ENCODE measurements around the gene AHI1. TPM values are rescaled to one million over a fixed set of nuclear protein-coding genes. Genes with fewer than 3 reads are reported as not detected.

The AHI1 gene
- total RNA-seq, 1 experiment from 2014 or later, result 22.8 TPM

GRCh38 chr6:135281227-135281626, 216.3 kb downstream of the AHI1 start:
- Histone ChIP-seq H3K36me3 (ENCODE audit: insufficient read depth, low read length, poor library complexity, severe bottlenecking) (no peaks in the 10 kb centered on the region), H3K27ac (ENCODE audit: low read depth, low read length, poor library complexity, severe bottlenecking) (peak overlapping the region; percentile 37), H3K4me3 (ENCODE audit: low read depth, low read length, poor library complexity, severe bottlenecking) (no peak overlapping the region), H3K9me3 (ENCODE audit: low read depth, low read length, poor library complexity, severe bottlenecking) (no peaks in the 10 kb centered on the region), H3K4me1 (ENCODE audit: insufficient read depth, low read length, poor library complexity, severe bottlenecking) (peaks cover 25% of the 10 kb centered on the region), H3K27me3 (replicated peaks; ENCODE audit: insufficient read depth, low read depth, low read length, poor library complexity) (no peaks in the 10 kb centered on the region)
- intact Hi-C loops (cut with micrococcal nuclease; ENCODE audit: unreplicated experiment), result no loop called here
- no peak for TF ChIP-seq EZH2 (IDR thresholded peaks at IDR 0.05; ENCODE audit: borderline replicate concordance, low read depth, low read length, poor library complexity, severe bottlenecking)
- TF ChIP-seq, protein P1, sequence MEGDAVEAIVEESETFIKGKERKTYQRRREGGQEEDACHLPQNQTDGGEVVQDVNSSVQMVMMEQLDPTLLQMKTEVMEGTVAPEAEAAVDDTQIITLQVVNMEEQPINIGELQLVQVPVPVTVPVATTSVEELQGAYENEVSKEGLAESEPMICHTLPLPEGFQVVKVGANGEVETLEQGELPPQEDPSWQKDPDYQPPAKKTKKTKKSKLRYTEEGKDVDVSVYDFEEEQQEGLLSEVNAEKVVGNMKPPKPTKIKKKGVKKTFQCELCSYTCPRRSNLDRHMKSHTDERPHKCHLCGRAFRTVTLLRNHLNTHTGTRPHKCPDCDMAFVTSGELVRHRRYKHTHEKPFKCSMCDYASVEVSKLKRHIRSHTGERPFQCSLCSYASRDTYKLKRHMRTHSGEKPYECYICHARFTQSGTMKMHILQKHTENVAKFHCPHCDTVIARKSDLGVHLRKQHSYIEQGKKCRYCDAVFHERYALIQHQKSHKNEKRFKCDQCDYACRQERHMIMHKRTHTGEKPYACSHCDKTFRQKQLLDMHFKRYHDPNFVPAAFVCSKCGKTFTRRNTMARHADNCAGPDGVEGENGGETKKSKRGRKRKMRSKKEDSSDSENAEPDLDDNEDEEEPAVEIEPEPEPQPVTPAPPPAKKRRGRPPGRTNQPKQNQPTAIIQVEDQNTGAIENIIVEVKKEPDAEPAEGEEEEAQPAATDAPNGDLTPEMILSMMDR (conservative IDR thresholded peaks at IDR 0.05; ENCODE audit: low read depth, low read length), result no peak
- ChIA-PET POLR2A (ENCODE audit: low non-redundant PET) (no interaction called here), CTCF (no interaction called here)
- no peak for DNase-seq (ENCODE audit: low spot score)
- no TSS peak for BruUV-seq (replicated peaks)

GRCh38 chr6:135280375-135281136, 217.0 kb downstream of the AHI1 start:
- TF ChIP-seq, protein P1 (conservative IDR thresholded peaks at IDR 0.05; ENCODE audit: low read depth, low read length), result no peak
- Histone ChIP-seq H3K27ac (ENCODE audit: low read depth, low read length, poor library complexity, severe bottlenecking) (peak overlapping the region; percentile 37), H3K4me3 (ENCODE audit: low read depth, low read length, poor library complexity, severe bottlenecking) (no peak overlapping the region), H3K4me1 (ENCODE audit: insufficient read depth, low read length, poor library complexity, severe bottlenecking) (peaks cover 25% of the 10 kb centered on the region), H3K9me3 (ENCODE audit: low read depth, low read length, poor library complexity, severe bottlenecking) (no peaks in the 10 kb centered on the region), H3K36me3 (ENCODE audit: insufficient read depth, low read length, poor library complexity, severe bottlenecking) (no peaks in the 10 kb centered on the region), H3K27me3 (replicated peaks; ENCODE audit: insufficient read depth, low read depth, low read length, poor library complexity) (no peaks in the 10 kb centered on the region)
- DNase-seq (ENCODE audit: low spot score), result peak; percentile 81
- BruUV-seq (replicated peaks), result no TSS peak
- POLR2A ChIA-PET (ENCODE audit: low non-redundant PET), result no interaction called here
- CTCF ChIA-PET, result no interaction called here
- intact Hi-C loops (cut with micrococcal nuclease; ENCODE audit: unreplicated experiment), result no loop called here

GRCh38 chr6:135277422-135277821, 220.1 kb downstream of the AHI1 start:
- Histone ChIP-seq H3K27me3 (replicated peaks; ENCODE audit: insufficient read depth, low read depth, low read length, poor library complexity) (no peaks in the 10 kb centered on the region), H3K4me1 (ENCODE audit: insufficient read depth, low read length, poor library complexity, severe bottlenecking) (peaks cover 23% of the 10 kb centered on the region), H3K36me3 (ENCODE audit: insufficient read depth, low read length, poor library complexity, severe bottlenecking) (no peaks in the 10 kb centered on the region), H3K27ac (ENCODE audit: low read depth, low read length, poor library complexity, severe bottlenecking) (no peak overlapping the region), H3K9me3 (ENCODE audit: low read depth, low read length, poor library complexity, severe bottlenecking) (no peaks in the 10 kb centered on the region), H3K4me3 (ENCODE audit: low read depth, low read length, poor library complexity, severe bottlenecking) (no peak overlapping the region)
- no peak for TF ChIP-seq EZH2 (IDR thresholded peaks at IDR 0.05; ENCODE audit: borderline replicate concordance, low read depth, low read length, poor library complexity, severe bottlenecking)
- TF ChIP-seq, protein P1 (conservative IDR thresholded peaks at IDR 0.05; ENCODE audit: low read depth, low read length), result no peak
- DNase-seq (ENCODE audit: low spot score), result no peak
- intact Hi-C loops (cut with micrococcal nuclease; ENCODE audit: unreplicated experiment), result no loop called here
- ChIA-PET POLR2A (ENCODE audit: low non-redundant PET) (no interaction called here), CTCF (no interaction called here)
- BruUV-seq (replicated peaks), result no TSS peak
